ENCODE measurements around the gene INO80.

The INO80 gene

GRCh38 chr15:41032079-41032328 lies 84.1 kb downstream of the INO80 start:
- H3K4me3 ChIP-seq (replicated peaks; ENCODE audit: low read depth, low read length), result no peak overlapping the region
- no peak for DNase-seq (ENCODE audit: extremely low read depth, low read depth)
- TF ChIP-seq, protein P1, sequence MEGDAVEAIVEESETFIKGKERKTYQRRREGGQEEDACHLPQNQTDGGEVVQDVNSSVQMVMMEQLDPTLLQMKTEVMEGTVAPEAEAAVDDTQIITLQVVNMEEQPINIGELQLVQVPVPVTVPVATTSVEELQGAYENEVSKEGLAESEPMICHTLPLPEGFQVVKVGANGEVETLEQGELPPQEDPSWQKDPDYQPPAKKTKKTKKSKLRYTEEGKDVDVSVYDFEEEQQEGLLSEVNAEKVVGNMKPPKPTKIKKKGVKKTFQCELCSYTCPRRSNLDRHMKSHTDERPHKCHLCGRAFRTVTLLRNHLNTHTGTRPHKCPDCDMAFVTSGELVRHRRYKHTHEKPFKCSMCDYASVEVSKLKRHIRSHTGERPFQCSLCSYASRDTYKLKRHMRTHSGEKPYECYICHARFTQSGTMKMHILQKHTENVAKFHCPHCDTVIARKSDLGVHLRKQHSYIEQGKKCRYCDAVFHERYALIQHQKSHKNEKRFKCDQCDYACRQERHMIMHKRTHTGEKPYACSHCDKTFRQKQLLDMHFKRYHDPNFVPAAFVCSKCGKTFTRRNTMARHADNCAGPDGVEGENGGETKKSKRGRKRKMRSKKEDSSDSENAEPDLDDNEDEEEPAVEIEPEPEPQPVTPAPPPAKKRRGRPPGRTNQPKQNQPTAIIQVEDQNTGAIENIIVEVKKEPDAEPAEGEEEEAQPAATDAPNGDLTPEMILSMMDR (IDR thresholded peaks at IDR 0.05; ENCODE audit: low read depth, low read length, missing control alignments), result no peak

- H3K4me3 ChIP-seq (replicated peaks; ENCODE audit: low read depth, low read length), result no peak overlapping the region
- TF ChIP-seq, protein P1 (IDR thresholded peaks at IDR 0.05; ENCODE audit: low read depth, low read length, missing control alignments), result no peak
- no peak for DNase-seq (ENCODE audit: extremely low read depth, low read depth)
Measured at GRCh38 chr15:41031232-41032078, 84.6 kb downstream of the INO80 start.

DNA sequence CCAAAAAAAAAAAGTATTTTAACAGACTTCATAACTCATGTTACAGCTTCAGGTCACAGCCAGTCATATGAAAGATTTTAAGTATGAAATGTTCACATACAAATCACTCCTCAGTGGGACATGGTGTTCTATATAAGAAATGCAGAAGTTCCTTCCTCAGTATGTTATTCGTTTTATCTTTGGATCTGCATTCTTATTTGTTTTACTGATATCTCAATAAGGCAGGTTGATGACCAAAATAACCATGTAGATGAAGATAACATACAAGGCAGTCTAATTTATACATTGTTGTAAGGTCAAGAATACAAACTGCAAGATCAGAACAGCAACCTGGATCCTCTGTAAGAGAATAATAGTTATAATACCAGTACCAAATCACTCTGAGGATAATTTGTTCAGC lies 87.2 kb downstream of the INO80 start:
- DNase-seq (ENCODE audit: extremely low read depth, low read depth), result no peak
- no peak overlapping the region for H3K4me3 ChIP-seq (replicated peaks; ENCODE audit: low read depth, low read length)
- TF ChIP-seq, protein P1 (IDR thresholded peaks at IDR 0.05; ENCODE audit: low read depth, low read length, missing control alignments), result no peak

DNA sequence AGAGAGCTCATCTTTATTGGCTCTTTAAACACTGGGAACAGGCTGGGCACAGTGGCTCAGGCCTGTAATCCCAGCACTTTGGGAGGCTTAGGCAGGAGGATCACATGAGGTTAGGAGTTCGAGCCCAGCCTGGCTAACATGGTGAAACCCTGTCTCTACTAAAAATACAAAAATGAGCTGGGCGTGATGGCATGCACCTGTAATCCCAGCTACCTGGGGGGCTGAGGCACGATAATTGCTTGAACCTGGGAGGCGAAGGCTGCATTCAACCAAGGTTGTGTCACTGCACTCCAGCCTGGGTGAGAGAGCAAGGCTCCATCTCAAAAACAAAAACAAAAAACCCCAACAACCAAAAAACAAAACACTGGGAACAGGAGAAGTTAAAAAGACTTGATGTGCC lies 90.7 kb downstream of the INO80 start:
- DNase-seq (ENCODE audit: extremely low read depth, low read depth), result no peak
- TF ChIP-seq, protein P1 (IDR thresholded peaks at IDR 0.05; ENCODE audit: low read depth, low read length, missing control alignments), result no peak
- no peak overlapping the region for H3K4me3 ChIP-seq (replicated peaks; ENCODE audit: low read depth, low read length)

DNA sequence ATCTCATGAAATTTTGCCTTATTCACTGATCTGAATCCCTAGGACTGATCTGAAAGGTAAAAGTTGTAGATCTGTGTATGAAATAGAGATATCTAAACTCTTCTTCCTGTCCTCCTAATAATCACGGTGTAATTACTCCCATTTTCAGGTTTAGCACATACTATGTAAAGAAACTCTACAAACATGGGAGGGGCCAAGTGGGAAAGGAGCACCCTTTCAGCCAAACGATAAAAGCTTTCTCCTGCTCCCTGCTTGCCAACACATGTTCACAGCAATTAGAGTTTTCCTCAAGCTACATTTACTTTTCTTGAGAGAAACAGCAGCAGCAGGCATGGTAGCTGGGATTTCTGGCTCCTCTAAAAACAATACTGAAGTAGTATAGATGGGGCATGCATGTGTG lies 91.2 kb downstream of the INO80 start:
- TF ChIP-seq, protein P1 (IDR thresholded peaks at IDR 0.05; ENCODE audit: low read depth, low read length, missing control alignments), result no peak
- DNase-seq (ENCODE audit: extremely low read depth, low read depth), result no peak
- no peak overlapping the region for H3K4me3 ChIP-seq (replicated peaks; ENCODE audit: low read depth, low read length)

- no peak for DNase-seq (ENCODE audit: extremely low read depth, low read depth)
- TF ChIP-seq, protein P1 (IDR thresholded peaks at IDR 0.05; ENCODE audit: low read depth, low read length, missing control alignments), result no peak
- no peak overlapping the region for H3K4me3 ChIP-seq (replicated peaks; ENCODE audit: low read depth, low read length)
Measured at GRCh38 chr15:41024131-41024530, 91.9 kb downstream of the INO80 start.

Measured in HFF-Myc (cell line).